Measurements from ENCODE around the gene MRPS23. TPM values are rescaled to one million over a fixed set of nuclear protein-coding genes. Genes with fewer than 3 reads are reported as not detected.

MRPS23 gene
- total RNA-seq, 1 donor from 2014 or later: 16.4 TPM

- H3K9me3 ChIP-seq (ENCODE audit: low read depth): no peaks in the 10 kb centered on the region
- DNase-seq (ENCODE audit: low spot score): no peak
- no peaks in the 10 kb centered on the region for H3K79me2 ChIP-seq (ENCODE audit: low read depth)
- Mint-ChIP-seq H3K27me3 (ENCODE audit: insufficient read depth, low read depth) (peaks cover 23% of the 10 kb centered on the region), H3K36me3 (peaks cover 9% of the 10 kb centered on the region), H3K4me3 (no peak overlapping the region), H3K4me1 (peaks cover 61% of the 10 kb centered on the region), H3K9me3 (no peaks in the 10 kb centered on the region), H3K27ac (peak overlapping the region; percentile 18)
- no peak overlapping the region for H3K4me2 ChIP-seq
- H4K20me1 ChIP-seq (ENCODE audit: low read depth): peaks cover 8% of the 10 kb centered on the region
- H3K27me3 ChIP-seq: peaks cover 55% of the 10 kb centered on the region
- H3K4me3 ChIP-seq: no peak overlapping the region
- H2AFZ ChIP-seq (replicated peaks): no peak overlapping the region
- H3K4me1 ChIP-seq: peaks cover 22% of the 10 kb centered on the region
- no peak for TF ChIP-seq EZH2phosphoT487 (IDR thresholded peaks at IDR 0.05)
- TF ChIP-seq CTCF (IDR thresholded peaks at IDR 0.05): no peak
- TF ChIP-seq EZH2 (IDR thresholded peaks at IDR 0.05): no peak
- H3K36me3 ChIP-seq: no peaks in the 10 kb centered on the region
- peaks cover 21% of the 10 kb centered on the region for H3F3A ChIP-seq (ENCODE audit: low read depth)
- no peak overlapping the region for H3K27ac ChIP-seq
- no peak overlapping the region for H3K9ac ChIP-seq
These were observed 10.0 kb upstream of the MRPS23 start for GRCh38 chr17:57859601-57860413.

- DNase-seq (ENCODE audit: low spot score): no peak
- no peak overlapping the region for H3K27ac Mint-ChIP-seq
- Histone ChIP-seq H3K36me3 (no peaks in the 10 kb centered on the region), H2AFZ (replicated peaks) (no peak overlapping the region), H3K9me3 (ENCODE audit: low read depth) (no peaks in the 10 kb centered on the region), H3K9ac (no peak overlapping the region), H3F3A (ENCODE audit: low read depth) (peaks cover 21% of the 10 kb centered on the region), H4K20me1 (ENCODE audit: low read depth) (peaks cover 8% of the 10 kb centered on the region), H3K4me2 (no peak overlapping the region), H3K4me1 (peaks cover 22% of the 10 kb centered on the region), H3K4me3 (no peak overlapping the region), H3K27ac (no peak overlapping the region), H3K27me3 (peaks cover 55% of the 10 kb centered on the region), H3K79me2 (ENCODE audit: low read depth) (no peaks in the 10 kb centered on the region)
- no peak for TF ChIP-seq CTCF (IDR thresholded peaks at IDR 0.05)
- TF ChIP-seq EZH2phosphoT487 (IDR thresholded peaks at IDR 0.05): no peak
- TF ChIP-seq EZH2 (IDR thresholded peaks at IDR 0.05): no peak
- no peak overlapping the region for H3K4me3 Mint-ChIP-seq
- H3K36me3 Mint-ChIP-seq: peaks cover 2% of the 10 kb centered on the region
- H3K27me3 Mint-ChIP-seq (ENCODE audit: insufficient read depth, low read depth): peaks cover 23% of the 10 kb centered on the region
- peaks cover 58% of the 10 kb centered on the region for H3K4me1 Mint-ChIP-seq
- no peaks in the 10 kb centered on the region for H3K9me3 Mint-ChIP-seq
These were observed 9.0 kb upstream of the MRPS23 start for GRCh38 chr17:57858838-57859237.

GRCh38 chr17:57856792-57857620 lies 7.2 kb upstream of the MRPS23 start:
- peaks cover 18% of the 10 kb centered on the region for H3K27me3 Mint-ChIP-seq (ENCODE audit: insufficient read depth, low read depth)
- H3K4me1 Mint-ChIP-seq: peaks cover 52% of the 10 kb centered on the region

More at GRCh38 chr17:57856792-57857620, 7.2 kb upstream of the MRPS23 start:
- peaks cover 10% of the 10 kb centered on the region for H3K4me1 ChIP-seq
- H4K20me1 ChIP-seq (ENCODE audit: low read depth): peaks cover 5% of the 10 kb centered on the region
- H2AFZ ChIP-seq (replicated peaks): no peak overlapping the region
- H3K27ac ChIP-seq: no peak overlapping the region
- no peak overlapping the region for H3K27ac Mint-ChIP-seq
- H3K9me3 ChIP-seq (ENCODE audit: low read depth): no peaks in the 10 kb centered on the region
- H3F3A ChIP-seq (ENCODE audit: low read depth): peaks cover 13% of the 10 kb centered on the region
- TF ChIP-seq EZH2phosphoT487 (IDR thresholded peaks at IDR 0.05) (no peak), EZH2 (IDR thresholded peaks at IDR 0.05) (no peak), CTCF (IDR thresholded peaks at IDR 0.05) (no peak)
- H3K9me3 Mint-ChIP-seq: no peaks in the 10 kb centered on the region
- DNase-seq (ENCODE audit: low spot score): no peak
- H3K79me2 ChIP-seq (ENCODE audit: low read depth): no peaks in the 10 kb centered on the region
- peaks cover 40% of the 10 kb centered on the region for H3K27me3 ChIP-seq
- no peak overlapping the region for H3K9ac ChIP-seq
- H3K36me3 Mint-ChIP-seq: no peaks in the 10 kb centered on the region
- no peak overlapping the region for H3K4me3 Mint-ChIP-seq
- H3K4me3 ChIP-seq: no peak overlapping the region
- no peak overlapping the region for H3K4me2 ChIP-seq
- H3K36me3 ChIP-seq: no peaks in the 10 kb centered on the region

Data from neural progenitor cell (in vitro differentiated cells).